ENCODE data around the gene IQCE. TPM values are rescaled to one million over a fixed set of nuclear protein-coding genes. Genes with fewer than 3 reads are reported as not detected.

IQCE gene
- total RNA-seq, 1 donor from 2014 or later, result 17.0 TPM

- H3K27me3 Mint-ChIP-seq (ENCODE audit: unreplicated experiment), result no peaks in the 10 kb centered on the region
- DNase-seq (ENCODE audit: extremely low spot score, unreplicated experiment), result no peak
- TF ChIP-seq CTCF (IDR thresholded peaks at IDR 0.05), result no peak
- no peak overlapping the region for H3K4me3 Mint-ChIP-seq (ENCODE audit: unreplicated experiment)
- H3K4me1 Mint-ChIP-seq (ENCODE audit: unreplicated experiment), result peaks cover 5% of the 10 kb centered on the region
- no peak overlapping the region for H3K27ac Mint-ChIP-seq (ENCODE audit: unreplicated experiment)
- H3K9me3 Mint-ChIP-seq (ENCODE audit: unreplicated experiment), result no peaks in the 10 kb centered on the region
- peaks cover 16% of the 10 kb centered on the region for H3K36me3 Mint-ChIP-seq (ENCODE audit: unreplicated experiment)
These were observed 102.3 kb downstream of the IQCE start for GRCh38 chr7:2661096-2661449.

GRCh38 chr7:2661602-2662272, 103.0 kb downstream of the IQCE start:
- Mint-ChIP-seq H3K27ac (ENCODE audit: unreplicated experiment) (no peak overlapping the region), H3K4me3 (ENCODE audit: unreplicated experiment) (no peak overlapping the region), H3K36me3 (ENCODE audit: unreplicated experiment) (peaks cover 16% of the 10 kb centered on the region), H3K27me3 (ENCODE audit: unreplicated experiment) (no peaks in the 10 kb centered on the region), H3K9me3 (ENCODE audit: unreplicated experiment) (no peaks in the 10 kb centered on the region), H3K4me1 (ENCODE audit: unreplicated experiment) (peaks cover 8% of the 10 kb centered on the region)
- peak; percentile 16 for TF ChIP-seq CTCF (IDR thresholded peaks at IDR 0.05)
- DNase-seq (ENCODE audit: extremely low spot score, unreplicated experiment), result no peak

- no peak for DNase-seq (ENCODE audit: extremely low spot score, unreplicated experiment)
- Mint-ChIP-seq H3K4me3 (ENCODE audit: unreplicated experiment) (no peak overlapping the region), H3K27me3 (ENCODE audit: unreplicated experiment) (no peaks in the 10 kb centered on the region), H3K27ac (ENCODE audit: unreplicated experiment) (no peak overlapping the region), H3K4me1 (ENCODE audit: unreplicated experiment) (peaks cover 9% of the 10 kb centered on the region), H3K9me3 (ENCODE audit: unreplicated experiment) (no peaks in the 10 kb centered on the region), H3K36me3 (ENCODE audit: unreplicated experiment) (peaks cover 11% of the 10 kb centered on the region)
- TF ChIP-seq CTCF (IDR thresholded peaks at IDR 0.05), result no peak
These were observed 103.7 kb downstream of the IQCE start for GRCh38 chr7:2662273-2663120.

- DNase-seq (ENCODE audit: extremely low spot score, unreplicated experiment), result no peak
- peak overlapping the region; percentile 27 for H3K27ac Mint-ChIP-seq (ENCODE audit: unreplicated experiment)
These were observed 104.5 kb downstream of the IQCE start for GRCh38 chr7:2663121-2663886.

More at GRCh38 chr7:2663121-2663886, 104.5 kb downstream of the IQCE start:
- peaks cover 9% of the 10 kb centered on the region for H3K4me1 Mint-ChIP-seq (ENCODE audit: unreplicated experiment)
- no peaks in the 10 kb centered on the region for H3K27me3 Mint-ChIP-seq (ENCODE audit: unreplicated experiment)
- no peak overlapping the region for H3K4me3 Mint-ChIP-seq (ENCODE audit: unreplicated experiment)
- no peaks in the 10 kb centered on the region for H3K9me3 Mint-ChIP-seq (ENCODE audit: unreplicated experiment)
- H3K36me3 Mint-ChIP-seq (ENCODE audit: unreplicated experiment), result peaks cover 10% of the 10 kb centered on the region
- TF ChIP-seq CTCF (IDR thresholded peaks at IDR 0.05), result no peak
